DMS53 (cell line): ENCODE results near the gene ASTL.

Experiments
- DNase-seq: peaks from one replicate; lab custom pipeline; 2025; lab: John Stamatoyannopoulos, UW

Gene ASTL

DNA sequence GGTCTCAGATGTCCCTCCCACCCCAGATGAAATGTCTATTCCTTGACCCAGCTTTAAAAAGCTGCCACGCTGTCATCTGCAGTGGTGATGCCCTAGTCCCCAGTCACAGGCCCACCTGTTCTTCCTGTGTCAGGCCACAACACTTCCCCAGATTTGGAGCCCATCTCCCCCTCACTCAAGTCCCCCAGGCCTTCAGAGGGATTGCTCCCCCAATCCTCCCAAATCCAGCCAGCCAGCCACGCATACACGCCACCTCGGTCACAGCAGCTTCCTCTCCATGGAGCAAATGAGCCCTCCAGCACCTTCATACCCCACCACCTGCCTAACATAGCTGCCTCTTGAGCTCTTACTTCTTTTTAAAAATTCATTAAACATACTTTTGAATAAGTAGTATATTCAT is 7.8 kb downstream of the ASTL start:
- DNase-seq, result no peak

DNA sequence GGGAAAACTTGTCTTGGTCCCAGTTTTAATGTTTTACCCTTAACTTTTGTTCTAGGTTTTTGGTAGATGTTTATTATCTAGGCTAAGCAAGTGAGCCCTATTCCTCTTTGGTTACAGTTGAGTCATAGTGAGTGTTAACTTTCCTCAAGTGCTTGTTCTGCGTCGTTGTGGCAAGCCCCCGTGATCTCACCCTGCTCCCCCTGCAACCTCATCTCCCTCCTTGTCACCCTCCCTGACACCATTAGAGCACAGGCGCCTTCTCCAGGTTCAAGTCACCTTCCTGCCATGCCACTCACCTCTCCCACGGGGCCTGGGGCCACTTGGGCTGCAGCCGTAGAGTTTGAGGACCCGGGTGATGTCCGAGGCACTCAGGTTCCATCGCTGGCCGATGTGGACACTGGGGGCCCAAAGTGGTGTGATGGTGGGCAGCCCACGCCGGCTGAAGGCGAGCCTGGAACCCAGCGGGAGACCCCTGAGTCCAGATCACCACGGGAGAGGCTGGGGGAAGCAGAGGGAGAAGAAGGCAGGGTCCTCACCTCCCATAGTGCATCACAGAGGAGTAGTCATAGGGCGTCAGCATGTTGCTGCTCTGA is 8.7 kb downstream of the ASTL start:
- DNase-seq, result no peak

DNA sequence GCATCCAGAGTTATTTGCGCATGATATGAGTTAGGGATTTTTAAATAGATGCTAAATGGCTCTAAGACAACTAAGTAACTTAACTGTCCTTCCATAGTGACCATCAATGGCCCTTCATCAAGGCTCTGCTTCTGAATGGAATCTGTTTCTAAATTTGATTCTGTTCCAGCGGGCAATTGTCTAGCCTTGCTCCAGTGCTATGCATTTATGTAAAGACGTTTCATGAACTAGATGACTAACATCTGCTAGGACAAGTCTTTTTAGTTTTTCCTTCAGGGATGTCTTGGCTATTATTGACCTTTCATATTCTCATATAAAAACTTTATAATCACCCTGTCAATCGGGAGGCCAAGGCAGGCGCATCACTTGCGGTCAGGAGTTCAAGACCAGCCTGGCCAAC is 9.8 kb downstream of the ASTL start:
- DNase-seq, result no peak

DNA sequence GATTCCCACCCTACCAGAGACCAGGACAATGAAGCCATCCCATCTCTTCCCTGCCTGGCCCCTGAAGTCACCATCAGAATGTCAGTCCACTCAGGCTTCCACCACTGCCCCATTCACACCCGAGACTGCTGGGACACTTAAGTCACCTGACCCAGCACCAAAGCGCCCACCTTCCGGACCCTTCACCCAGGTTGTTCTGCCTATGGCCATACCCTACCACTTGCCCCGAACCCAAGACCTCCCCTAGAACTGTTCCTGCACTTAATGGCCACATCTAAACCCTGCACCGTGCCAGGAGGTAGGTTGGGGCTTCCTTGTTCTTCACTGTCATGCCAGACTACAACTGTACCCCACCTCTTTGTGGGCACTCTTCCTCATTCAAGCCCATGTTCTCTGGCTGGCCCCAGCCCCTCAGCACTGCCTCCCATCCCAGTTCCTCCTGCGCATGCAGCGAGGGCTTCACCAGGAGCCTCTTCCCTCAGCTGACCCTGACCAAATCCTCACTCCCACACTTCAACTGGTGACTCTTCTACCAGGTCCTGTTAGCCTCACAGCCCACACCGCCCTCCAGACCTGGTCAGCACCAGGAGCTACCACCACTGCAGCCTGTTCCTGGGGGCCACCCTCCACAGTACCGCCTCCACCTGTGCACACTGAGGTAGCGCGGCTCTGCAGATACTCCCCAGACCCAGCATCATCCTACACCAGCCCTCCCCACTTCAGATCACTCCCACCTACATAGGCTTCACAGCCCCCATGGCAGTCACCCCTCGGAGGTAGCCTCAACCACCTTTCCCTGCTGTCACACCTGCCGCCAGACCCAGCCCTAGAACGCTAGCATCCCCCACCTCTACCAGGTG is 13.7 kb downstream of the ASTL start:
- no peak for DNase-seq

DNA sequence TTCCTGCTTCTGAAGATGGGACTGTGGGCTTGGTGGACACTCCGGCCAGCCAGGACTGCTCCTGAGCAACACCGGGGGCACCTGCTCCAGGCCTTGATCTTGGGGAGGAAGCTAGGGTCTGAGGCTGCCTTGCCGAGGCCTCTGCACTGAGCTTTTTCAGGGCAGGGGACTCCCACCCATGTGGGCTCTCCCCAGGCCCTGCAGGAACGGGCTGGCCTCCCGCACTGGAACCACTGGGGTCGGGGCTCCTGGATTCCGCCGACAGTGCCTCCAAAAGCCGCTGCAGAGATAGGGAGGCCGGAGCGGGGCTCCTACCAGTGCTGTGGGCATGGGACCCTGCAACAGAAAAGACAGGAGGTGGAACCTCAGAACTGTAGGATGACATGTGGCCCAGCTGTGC is 14.4 kb downstream of the ASTL start:
- no peak for DNase-seq

DNA sequence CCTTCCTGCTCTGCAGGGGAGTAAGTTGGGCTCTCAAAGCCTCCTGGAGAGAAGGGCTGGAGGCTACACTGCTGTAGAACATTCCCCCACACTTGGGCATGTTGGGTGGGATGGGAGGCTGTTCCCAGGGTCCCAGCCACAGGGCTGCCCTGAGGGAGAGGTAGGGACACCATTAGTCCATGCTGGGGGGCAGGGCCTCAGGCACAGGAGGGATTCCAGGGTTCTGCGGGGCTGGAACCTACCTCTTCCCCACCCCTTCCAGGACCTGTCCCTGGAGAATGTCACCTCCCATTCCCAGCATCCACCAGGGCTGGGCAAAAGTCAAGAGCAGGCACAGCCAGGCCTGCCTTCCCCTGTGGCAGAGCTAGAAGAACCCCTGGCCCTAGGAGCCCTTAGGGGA is 15.0 kb downstream of the ASTL start:
- no peak for DNase-seq

DNA sequence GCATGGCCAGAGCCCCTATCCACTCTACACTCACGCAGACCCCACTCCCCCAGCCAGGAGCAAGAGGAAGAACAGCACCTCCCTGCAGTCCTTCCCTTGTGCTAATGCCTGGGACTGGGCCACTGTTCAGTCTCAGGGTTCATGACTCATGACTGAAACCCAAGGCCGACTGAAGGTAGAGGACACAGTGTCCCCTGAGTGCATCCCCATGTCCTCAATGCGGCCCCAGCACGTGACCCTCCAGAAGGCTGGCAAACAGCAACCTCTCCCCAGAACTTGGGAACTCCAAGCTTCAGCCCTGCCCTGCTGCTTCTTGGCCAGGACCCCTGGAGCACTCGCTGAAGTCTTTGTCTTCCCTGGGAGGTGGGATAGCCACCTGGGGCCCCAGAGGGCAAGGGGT is 15.9 kb downstream of the ASTL start:
- DNase-seq, result no peak

DNA sequence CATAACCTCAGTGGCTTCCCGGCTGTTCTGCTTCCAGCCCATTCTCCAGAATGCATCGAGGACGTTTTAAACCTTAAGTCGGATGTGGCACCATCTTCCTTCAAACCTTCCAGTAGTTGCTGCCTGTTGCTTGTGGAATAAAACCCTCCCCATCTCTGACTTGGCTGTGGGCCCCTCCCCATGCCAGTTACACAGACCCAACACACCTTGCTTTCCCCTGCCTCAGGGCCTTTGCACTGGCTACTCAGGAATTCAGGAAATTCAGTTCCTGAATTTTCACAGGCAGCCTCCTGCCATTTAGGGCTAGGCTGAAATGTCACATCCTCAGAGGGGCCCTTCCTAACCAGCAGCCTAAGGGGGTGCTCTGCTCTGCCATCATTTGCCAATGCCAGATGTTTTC is 16.9 kb downstream of the ASTL start:
- DNase-seq, result no peak

DNA sequence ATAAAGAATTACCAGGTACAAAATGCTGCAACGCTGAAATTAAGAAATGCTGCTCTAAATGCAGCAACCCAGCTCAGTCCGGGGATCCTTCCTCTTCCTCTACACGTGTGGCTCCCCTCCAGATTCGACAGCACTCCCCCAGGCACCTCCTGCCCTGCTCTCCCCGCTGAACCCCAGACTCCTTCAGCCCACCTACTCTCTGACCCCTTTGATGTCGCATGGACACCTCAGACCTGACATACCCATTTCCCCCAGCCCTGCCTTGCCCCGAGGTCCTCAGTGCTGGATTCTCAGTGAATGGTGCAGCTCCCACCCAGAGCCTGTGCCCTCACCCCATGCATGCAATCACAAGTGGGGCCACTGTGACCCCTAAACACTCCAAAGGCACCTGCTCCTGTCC is 17.3 kb downstream of the ASTL start:
- DNase-seq, result no peak

DNA sequence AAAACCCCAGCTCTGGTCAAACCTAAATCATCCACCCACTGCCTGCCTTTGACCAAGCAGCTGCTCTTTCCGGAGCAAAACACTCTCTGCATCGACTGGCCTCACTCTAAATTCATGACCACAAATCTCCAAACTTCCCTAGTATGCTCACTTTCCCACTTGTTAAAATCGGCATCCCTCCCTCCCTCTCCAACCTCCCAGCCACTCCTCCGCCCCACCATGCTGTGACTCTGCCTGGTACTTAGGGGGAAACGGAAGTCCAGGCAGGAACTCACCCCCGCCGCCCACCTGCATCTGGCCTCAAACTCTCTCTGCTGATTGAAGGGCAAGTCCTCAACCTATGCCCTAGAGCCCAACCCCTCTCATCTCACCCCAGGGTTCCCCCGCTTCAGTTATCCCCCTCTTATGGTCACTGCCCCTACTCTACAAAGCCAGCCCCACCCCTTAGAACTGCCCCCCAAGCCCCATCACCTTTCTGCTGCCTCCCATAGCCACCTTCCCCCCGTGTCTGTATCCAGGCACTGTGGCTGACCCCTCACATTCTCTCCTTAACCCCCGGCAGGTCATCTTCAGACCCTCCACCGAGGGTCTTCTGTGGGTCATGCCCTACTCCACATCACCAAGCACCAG is 18.1 kb downstream of the ASTL start:
- no peak for DNase-seq

DNA sequence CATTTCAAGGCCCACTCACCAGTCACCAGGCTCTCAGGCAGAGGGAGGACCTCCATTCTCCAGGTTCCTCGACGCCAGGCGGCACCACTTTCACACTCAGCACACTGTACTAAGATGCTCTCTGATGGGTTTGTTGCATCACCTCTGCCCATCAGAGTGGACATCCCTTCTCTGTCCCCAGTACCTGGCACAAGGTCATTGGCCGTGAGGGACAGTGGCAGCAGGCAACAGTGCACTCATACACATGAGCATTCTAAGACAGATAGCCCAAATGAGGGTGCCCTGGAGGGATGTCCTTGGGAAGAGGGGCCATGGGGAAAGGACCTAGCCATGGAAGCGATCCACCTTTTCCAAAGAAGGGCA is 18.9 kb downstream of the ASTL start:
- DNase-seq, result no peak

DNA sequence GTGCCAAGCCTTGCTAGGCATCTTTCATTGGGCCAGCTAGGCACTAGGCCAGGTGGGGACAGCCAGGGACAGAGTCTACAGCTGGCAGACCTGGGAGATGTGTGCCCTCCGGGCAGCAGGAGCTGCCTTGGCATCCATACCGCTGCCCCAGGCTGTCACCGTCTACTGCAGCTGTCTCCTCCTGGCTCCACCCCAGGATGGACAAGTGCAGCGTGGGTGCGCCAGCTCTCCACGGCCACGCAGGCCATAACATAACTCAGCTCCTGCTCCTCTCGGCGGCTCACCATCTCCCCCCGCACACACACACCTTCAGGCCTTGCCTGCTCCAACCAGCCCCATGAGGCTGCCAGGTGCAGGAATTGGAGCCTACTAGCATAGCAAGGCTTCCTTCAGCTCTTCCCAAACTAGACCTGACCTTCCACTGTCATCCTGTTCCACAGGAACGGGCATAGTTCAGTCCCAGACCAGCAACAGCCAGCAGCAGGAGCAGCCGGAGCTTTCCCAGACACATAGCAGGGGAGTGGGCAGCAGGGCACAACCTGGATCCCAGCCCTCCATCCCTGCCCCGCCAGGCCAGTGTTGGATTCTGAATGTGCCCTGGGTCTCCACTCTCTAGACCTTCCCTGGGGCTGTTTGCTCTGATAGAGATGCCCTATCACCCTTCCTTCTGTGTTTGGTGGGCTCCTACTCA is 19.5 kb downstream of the ASTL start:
- DNase-seq, result no peak

DNA sequence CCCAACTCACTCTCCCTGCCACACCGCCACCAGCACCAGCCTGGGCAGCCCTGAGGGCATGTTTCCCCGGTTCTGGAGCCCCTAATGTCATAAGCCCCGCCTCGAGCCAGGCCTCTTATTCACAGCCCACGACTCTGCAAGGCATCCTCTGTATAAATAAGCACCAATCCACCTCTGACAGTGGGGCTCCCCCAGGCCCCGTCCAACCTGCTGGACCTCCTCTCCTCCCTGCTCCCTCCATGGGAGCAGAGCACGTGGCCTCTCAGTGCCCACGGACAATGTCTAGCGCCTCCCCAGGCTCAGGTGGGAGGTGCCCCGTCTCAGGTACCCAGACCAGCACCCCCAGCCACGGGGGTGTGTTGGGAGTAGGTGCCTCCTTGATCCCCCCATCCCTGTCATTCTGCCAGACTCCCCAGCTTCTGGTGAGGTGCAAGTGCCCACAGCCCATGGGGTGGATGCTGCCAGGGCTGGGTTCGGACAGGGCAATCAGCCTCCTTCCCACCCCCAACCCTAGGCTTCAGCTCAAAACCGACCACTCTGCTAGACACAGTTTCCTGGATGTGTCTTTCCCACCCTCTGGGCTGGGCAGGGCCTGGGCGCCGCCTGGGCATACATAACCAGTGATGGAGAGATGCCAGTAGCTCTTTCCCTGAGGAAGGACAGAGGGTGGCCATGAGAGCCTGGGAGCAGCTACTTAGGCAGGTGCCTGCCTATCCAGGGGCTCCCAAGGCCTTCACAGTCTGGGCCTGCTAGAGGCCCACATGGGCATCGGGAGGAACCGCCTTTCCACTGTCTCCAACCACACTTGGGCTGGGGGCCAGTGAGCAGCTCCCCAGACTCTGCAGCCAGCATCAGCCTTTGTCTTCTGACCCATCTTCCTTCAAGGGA is 20.4 kb downstream of the ASTL start:
- DNase-seq, result peak; percentile 72

DNA sequence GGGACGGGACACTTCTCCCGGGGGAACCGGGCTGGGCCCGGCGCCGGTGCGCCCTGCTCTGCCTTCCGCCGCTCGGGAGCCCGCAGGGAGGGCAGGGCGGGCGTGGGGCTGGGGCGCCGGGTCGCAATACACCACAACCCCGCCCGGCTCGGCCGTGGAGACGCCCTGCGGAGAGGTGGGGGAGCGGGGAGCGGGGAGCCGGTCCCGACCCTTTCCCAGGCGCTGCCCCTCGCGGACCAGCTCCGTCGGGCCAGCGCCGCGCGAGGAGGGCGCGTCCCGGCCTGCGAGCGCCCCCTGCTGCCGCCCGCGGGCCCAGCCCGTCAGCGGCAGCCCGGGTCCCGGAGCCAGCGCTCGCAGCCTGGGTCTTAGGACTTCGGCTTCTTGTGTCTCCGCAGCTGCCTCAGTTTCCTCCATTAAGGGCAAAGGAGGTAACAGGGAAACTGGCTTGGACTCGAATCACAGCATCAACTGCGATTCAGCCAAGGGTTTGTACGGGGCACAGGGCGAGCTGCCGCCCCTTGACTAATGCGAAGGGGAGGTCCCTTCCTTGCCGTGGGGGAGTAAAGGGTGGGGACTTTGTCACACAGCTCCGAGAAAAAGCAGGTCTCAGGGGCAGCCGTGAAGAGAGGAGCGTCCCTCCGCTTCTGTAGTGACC is 21.3 kb downstream of the ASTL start:
- DNase-seq, result peak; percentile 83

DNA sequence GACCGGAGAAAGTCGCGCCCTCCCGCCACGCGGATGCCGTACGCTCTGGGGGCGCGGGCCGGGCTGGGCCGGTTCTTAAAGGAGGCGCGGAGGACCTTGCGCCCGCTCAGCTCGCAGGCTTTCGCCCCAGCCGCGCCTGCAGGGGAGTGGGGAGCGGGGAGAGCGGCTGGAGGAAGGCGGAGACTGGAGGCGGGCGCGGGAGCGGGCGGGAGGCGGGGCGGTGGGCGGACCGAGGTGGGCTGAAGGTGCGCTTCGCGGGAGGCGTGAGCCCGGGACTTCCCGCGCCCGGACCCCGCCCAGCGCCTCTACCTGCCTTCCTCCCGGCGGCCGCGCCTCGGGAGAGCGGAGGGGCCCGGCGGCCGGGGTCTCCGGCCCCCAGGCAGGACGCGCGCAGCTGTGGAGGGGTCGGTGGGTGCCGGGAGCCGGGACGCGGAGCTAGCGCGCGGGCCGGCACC is 21.9 kb downstream of the ASTL start, which contains the start of gene ADRA2B:
TSS of gene ADRA2B (minus strand) at position 148 of the 455 bp plus-strand sequence. CDS start 422 bp downstream, outside the sequence.
- peak; percentile 91 for DNase-seq

DNA sequence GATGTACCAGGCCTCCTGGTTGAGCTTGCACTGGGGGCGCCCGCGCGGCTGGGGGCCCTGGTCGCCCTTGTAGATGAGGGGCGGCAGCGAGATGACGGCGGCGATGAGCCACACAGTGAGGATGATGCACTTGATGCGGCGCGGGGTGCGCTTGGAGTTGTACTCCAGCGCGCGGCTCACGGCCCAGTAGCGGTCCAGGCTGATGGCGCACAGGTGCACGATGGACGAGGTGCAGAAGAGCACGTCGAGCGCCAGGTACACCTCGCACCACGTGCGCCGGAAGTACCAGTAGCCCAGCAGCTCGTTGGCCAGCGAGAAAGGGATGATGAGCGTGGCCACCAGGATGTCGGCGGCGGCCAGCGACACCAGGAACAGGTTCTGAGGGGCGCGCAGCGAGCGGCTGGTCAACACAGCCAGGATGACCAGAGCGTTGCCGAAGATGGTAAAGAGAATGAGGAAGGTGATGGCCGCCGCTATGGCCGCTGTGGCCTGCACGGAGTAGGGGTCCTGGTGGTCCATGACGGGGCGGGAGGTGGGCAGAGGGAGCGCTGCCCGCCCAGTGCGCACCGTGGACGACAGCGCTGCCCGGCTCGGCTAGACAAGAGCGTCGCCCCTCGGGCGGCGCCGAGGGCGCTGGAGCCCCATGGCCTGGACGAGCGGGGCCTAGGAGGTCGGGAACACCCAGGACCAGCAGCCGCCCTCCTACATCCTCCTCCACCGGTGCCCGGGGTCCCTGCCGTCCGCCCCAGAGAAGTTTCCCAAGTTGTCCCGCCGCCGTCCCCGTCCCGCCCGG is 22.5 kb downstream of the ASTL start:
- DNase-seq, result no peak

DNA sequence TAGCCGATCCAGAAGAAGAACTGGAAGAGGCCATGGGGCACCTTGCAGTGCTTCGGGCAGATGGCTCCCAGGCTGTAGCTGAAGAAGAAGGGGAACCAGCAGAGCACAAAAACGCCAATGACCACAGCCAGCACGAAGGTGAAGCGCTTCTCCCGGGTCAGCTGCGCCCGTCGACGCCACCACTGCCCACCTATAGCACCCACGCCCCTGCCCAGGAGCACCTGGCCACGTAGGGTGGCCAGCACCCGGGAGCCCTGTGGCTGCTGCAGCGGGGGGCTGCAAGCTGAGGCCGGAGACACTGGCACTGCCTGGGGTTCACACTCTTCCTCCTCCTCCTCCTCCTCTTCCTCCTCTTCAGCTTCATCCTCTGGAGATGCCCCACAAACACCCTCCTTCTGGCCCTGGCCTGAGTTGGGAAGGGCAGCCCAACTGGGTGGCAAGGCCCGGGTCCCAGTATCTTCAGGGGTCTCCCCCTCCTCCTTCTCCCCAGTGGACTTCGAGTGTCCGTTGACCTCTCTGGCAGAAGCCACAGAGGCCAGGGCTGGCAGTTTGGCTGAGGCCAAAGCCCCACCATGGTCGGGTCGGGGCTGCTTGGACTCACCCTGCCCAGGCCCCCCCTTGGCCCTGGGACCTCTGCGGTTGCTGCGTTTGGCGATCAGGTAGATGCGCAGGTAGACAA is 23.3 kb downstream of the ASTL start:
- no peak for DNase-seq

DNA sequence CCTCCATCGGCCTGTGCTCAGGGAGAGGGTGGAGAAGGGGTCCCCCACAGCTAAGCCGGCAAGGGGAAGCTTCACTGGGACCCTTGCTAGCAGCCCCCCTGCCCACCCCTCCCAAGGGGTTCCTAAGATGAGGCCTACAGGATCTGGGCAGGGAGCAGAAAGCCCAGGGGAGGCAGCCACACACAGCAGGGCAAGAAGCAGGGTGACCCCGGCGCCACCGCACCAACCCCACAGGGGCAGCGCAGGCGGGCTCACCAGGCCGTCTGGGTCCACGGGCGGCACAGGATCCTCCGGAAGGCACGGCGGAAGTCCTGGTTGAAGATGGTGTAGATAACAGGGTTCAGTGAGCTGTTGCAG is 23.8 kb downstream of the ASTL start:
- DNase-seq, result no peak

DNA sequence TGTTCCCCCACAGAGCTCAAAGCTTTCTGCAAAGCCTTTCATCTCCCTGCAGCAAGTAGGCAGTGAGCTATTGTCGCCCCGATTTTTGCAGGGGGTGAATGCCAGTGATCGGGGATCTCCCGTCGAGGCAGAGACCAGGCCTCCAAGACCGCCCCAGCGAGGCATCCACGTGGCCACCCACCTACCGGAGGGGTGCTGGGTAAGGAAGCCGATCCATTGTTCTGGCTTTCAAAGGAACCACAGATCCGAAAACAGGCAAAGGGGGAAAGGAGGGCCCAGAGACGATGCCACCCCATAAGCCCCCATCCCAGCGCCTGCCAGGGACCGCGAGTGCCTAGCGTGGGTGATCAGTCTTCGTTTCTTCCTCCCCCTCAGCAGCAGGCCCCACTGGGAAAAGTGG is 24.4 kb downstream of the ASTL start:
- DNase-seq, result no peak

DNA sequence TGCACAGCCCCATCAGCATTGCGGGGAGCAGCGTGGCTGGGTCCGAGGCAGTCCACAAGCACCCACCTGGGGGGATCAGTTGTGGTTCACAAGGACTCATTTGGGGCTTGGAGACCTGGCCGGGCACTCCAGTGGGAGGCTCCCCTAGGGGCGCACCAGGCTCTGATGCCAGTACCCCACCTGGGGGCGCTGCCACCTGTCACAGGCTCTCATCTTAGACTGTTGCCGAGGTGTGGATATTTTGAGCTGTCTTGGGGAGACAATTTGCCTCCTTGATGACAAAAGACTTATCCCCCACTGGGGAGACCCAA is 25.0 kb downstream of the ASTL start:
- DNase-seq, result no peak
